HG03135 (cell line): ENCODE data around the gene NDE1.
"Not testable (repeated sequence)": the region's sequence is repeated elsewhere in the genome, so short reads cannot be mapped to it uniquely, and the experiment has no call there.

ENCODE experiments used
- ATAC-seq: cut with Tn5 transposase; IDR thresholded peaks from one replicate; pipeline ENCODE4 v1.9.1; 2021; ENCODE audit warnings: mild to moderate bottlenecking, moderate library complexity; ENCODE audit not compliant: unreplicated experiment

The NDE1 gene

GRCh38 chr16:15692508-15692907 lies 42.5 kb downstream of the NDE1 start:
- ATAC-seq, result not testable (repeated sequence)

GRCh38 chr16:15694499-15694898 lies 44.5 kb downstream of the NDE1 start:
- no peak for ATAC-seq

- no peak for ATAC-seq
Measured at GRCh38 chr16:15699819-15700218, 49.8 kb downstream of the NDE1 start.

GRCh38 chr16:15701367-15701766 lies 51.3 kb downstream of the NDE1 start:
- no peak for ATAC-seq

DNA sequence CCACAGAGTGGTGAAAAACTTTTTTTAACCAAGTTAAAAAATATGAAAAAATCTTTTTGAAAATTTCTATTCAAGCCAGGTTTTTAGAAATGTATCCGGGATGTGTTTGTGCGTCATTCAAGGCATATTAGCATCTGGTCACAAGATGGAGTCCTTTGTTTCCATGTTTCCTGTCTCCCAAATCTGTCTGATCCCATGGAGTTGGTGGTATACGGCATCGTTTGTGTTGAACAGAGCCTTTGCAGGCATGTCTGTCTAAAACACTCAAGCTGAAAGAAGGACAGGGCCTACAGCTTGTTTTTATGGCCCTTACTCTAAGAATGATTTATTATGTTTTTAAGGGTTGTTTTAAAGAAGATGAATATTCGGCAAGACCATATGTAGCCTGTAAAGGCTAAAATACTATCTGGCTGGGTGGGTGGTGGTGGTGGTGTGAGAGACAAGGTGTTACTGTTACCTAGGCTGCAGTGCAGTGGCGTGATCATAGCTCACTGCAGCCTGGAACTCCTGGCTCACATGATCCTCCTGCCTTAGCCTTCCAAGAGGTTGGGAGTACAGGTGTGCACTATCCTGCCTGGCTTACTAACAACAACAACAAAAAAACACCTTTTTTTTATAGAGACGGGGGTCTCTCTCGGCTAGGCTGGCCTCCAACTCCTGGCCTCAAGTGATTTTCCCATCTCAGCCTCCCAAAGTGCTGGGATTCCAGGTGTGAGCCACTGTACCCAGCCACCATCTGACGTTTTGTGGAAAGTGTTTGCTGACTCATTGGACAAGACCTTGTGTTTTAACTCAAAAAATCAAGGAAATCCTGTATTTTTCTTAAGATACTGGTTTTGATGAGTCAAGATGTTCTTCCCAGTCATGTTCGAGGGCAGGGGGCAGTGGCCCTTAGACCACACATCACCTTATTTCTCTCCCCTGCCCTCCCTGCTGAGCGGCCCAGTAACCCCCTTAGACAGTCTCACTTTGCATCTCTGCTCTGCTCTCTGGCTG lies 52.2 kb downstream of the NDE1 start:
- ATAC-seq, result no peak

- ATAC-seq, result no peak
Measured at GRCh38 chr16:15703029-15703736, 53.1 kb downstream of the NDE1 start.

DNA sequence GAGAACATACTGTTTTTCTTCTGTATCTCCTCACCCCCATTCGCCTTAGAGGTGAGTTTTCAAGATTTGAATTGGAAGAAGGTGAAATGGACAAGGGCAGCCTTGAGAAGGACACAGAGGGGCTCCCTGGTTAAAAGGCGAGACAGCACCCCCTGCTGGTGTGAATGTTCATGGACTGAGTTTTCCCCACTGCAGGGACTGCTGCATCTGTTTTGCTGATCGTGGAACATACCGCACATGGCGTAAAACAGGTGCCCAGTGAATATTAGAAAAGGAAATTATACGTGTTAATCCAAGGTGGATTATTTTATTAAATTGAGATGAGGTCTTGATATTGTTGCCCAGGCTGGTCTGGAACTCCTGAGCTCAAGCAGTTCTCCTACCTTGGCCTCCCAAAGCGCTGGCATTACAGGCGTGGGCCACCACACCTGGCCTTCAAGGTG lies 54.5 kb downstream of the NDE1 start:
- ATAC-seq, result no peak

GRCh38 chr16:15705064-15705565 lies 55.1 kb downstream of the NDE1 start:
- no peak for ATAC-seq

GRCh38 chr16:15707332-15707731 lies 57.3 kb downstream of the NDE1 start:
- ATAC-seq, result no peak

GRCh38 chr16:15708096-15708495 lies 58.1 kb downstream of the NDE1 start:
- ATAC-seq, result no peak

DNA sequence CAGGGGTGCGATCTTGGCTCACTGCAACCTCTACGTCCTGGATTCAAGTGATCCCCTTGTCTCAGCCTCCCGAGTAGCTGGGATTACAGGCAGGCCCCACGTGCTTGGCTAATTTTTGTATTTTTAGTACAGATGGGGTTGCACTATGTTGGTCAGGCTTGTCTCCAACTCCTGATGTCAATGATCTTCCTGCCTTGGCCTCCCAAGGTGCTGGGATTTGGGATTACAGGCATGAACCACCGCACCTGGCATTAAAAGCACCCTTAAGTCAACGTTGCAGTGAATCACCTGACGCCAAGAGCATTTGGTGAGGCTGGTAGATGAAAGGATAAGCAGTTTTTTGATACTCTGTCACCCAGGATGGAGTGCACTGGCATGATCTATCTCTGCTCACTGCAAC lies 59.0 kb downstream of the NDE1 start:
- no peak for ATAC-seq

GRCh38 chr16:15714393-15715172 lies 64.5 kb downstream of the NDE1 start:
- no peak for ATAC-seq

GRCh38 chr16:15715221-15715620 lies 65.2 kb downstream of the NDE1 start:
- ATAC-seq, result no peak

GRCh38 chr16:15716694-15717447 lies 66.8 kb downstream of the NDE1 start:
- ATAC-seq, result no peak

- no peak for ATAC-seq
Measured at GRCh38 chr16:15721018-15721417, 71.0 kb downstream of the NDE1 start.

- ATAC-seq, result no peak
Measured at GRCh38 chr16:15723808-15724207, 73.8 kb downstream of the NDE1 start.

DNA sequence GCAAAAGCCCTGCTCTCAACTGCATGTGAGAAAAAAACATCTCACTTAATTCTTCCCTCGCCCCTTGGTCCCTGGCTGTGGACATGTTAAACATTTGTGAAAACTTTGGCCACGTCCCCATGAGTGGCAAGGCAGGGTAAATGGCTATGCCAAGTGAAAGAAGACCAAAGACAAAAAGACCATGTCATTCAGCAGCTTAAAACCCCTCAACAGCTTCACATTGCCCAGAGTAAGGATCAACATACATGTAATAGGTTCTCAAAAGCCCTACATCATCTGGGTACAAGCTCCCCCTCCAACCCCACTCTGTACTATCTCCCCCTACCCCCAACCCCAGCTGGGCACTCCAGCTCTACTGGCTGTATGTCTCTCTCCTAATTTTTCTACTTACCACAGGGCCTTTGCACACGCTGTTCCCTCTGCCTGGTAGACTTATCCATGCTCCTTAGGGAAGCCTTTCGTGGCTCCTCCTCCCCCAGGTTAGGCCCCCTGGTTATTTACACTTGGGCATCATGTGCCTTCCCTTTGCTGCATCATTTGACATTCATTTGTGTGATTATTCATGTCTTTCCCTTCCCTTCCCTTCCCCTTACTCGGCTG lies 75.7 kb downstream of the NDE1 start:
- ATAC-seq, result no peak

DNA sequence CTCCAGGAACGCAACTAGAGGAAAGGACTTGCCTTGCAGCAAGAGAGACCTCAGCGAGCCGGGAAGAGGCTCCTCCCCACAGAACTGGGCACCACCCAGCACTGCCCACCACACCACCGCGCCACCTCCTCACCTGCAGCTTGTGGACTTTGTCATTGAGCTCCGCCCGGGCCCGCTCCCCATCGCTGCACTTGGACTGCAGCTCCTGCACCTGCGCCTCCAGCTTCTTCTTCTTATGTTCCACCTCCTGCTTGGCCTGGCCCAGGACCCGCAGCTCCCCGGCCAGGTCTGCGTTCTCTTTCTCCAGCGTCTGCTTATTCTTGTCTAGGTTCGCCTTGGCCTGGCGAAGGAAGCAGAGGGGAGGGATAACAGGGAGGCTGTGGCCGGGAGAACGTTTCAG lies 76.7 kb downstream of the NDE1 start:
- no peak for ATAC-seq

GRCh38 chr16:15727697-15728096 lies 77.7 kb downstream of the NDE1 start:
- ATAC-seq, result not testable (repeated sequence)

GRCh38 chr16:15729152-15729551 lies 79.1 kb downstream of the NDE1 start:
- no peak for ATAC-seq
